ENCODE results near the gene NRXN3.

GRCh38 chr14:79709573-79709972 lies 1539.4 kb downstream of the NRXN3 start:
- TF ChIP-seq POLR2A (IDR thresholded peaks at IDR 0.05) (no peak), CTCF (IDR thresholded peaks at IDR 0.05) (no peak)

Data from heart left ventricle (tissue), 13 donors.